ENCODE results near the gene TTC28. TPM values are rescaled to one million over a fixed set of nuclear protein-coding genes. Genes with fewer than 3 reads are reported as not detected.
A peak's percentile ranks its signal among the peaks of the same experiment; 100 is the strongest.

TTC28 gene
- total RNA-seq, 1 donor from 2014 or later: 7.9 TPM

- H3K9me3 Mint-ChIP-seq: no peaks in the 10 kb centered on the region
- ChIA-PET CTCF (interaction anchor here (0.7 to 4.6 kb wide), 4 partner anchors 9 to 575 kb away, joined by 3 to 30 read pairs (median 4); no protein-coding TSS in a partner anchor), POLR2A (no interaction called here)
- H3K27ac Mint-ChIP-seq: no peak overlapping the region
- no peak overlapping the region for H3K4me3 Mint-ChIP-seq
- TF ChIP-seq, protein P1, sequence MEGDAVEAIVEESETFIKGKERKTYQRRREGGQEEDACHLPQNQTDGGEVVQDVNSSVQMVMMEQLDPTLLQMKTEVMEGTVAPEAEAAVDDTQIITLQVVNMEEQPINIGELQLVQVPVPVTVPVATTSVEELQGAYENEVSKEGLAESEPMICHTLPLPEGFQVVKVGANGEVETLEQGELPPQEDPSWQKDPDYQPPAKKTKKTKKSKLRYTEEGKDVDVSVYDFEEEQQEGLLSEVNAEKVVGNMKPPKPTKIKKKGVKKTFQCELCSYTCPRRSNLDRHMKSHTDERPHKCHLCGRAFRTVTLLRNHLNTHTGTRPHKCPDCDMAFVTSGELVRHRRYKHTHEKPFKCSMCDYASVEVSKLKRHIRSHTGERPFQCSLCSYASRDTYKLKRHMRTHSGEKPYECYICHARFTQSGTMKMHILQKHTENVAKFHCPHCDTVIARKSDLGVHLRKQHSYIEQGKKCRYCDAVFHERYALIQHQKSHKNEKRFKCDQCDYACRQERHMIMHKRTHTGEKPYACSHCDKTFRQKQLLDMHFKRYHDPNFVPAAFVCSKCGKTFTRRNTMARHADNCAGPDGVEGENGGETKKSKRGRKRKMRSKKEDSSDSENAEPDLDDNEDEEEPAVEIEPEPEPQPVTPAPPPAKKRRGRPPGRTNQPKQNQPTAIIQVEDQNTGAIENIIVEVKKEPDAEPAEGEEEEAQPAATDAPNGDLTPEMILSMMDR (IDR thresholded peaks at IDR 0.05): no peak
- ATAC-seq (ENCODE audit: low read depth): no peak
- H3K36me3 Mint-ChIP-seq (ENCODE audit: low read depth): no peaks in the 10 kb centered on the region
- intact Hi-C loops (cut with micrococcal nuclease): no loop called here
- DNase-seq: no peak
- peaks cover 2% of the 10 kb centered on the region for H3K4me1 Mint-ChIP-seq
- no peaks in the 10 kb centered on the region for H3K27me3 Mint-ChIP-seq
These were observed 661.1 kb downstream of the TTC28 start for GRCh38 chr22:28018461-28018927.

- intact Hi-C loops (cut with micrococcal nuclease): no loop called here
- Mint-ChIP-seq H3K27ac (no peak overlapping the region), H3K9me3 (no peaks in the 10 kb centered on the region), H3K4me3 (no peak overlapping the region), H3K36me3 (ENCODE audit: low read depth) (no peaks in the 10 kb centered on the region), H3K4me1 (peaks cover 2% of the 10 kb centered on the region), H3K27me3 (no peaks in the 10 kb centered on the region)
- CTCF ChIA-PET: interaction anchor here (1.2 to 4.6 kb wide), 2 partner anchors 140 to 576 kb away, joined by 4 to 30 read pairs; no protein-coding TSS in a partner anchor
- ATAC-seq (ENCODE audit: low read depth): no peak
- TF ChIP-seq, protein P1 (IDR thresholded peaks at IDR 0.05): no peak
- no peak for DNase-seq
- POLR2A ChIA-PET: no interaction called here
These were observed 661.8 kb downstream of the TTC28 start for GRCh38 chr22:28017859-28018258.

GRCh38 chr22:28017558-28017820 lies 662.2 kb downstream of the TTC28 start:
- ATAC-seq (ENCODE audit: low read depth) (no peak), DNase-seq (no peak)
- Mint-ChIP-seq H3K27ac (no peak overlapping the region), H3K9me3 (no peaks in the 10 kb centered on the region), H3K36me3 (ENCODE audit: low read depth) (no peaks in the 10 kb centered on the region), H3K4me3 (no peak overlapping the region), H3K4me1 (peaks cover 2% of the 10 kb centered on the region), H3K27me3 (no peaks in the 10 kb centered on the region)
- intact Hi-C loops (cut with micrococcal nuclease): no loop called here
- CTCF ChIA-PET: interaction anchor here (4.6 kb wide), 1 partner anchor 576 kb away, joined by 30 read pairs; no protein-coding TSS in a partner anchor
- TF ChIP-seq, protein P1 (IDR thresholded peaks at IDR 0.05): no peak
- POLR2A ChIA-PET: no interaction called here

- H3K4me1 Mint-ChIP-seq: peaks cover 2% of the 10 kb centered on the region
- no peak overlapping the region for H3K27ac Mint-ChIP-seq
- no peak overlapping the region for H3K4me3 Mint-ChIP-seq
- ATAC-seq (ENCODE audit: low read depth): no peak
- H3K36me3 Mint-ChIP-seq (ENCODE audit: low read depth): no peaks in the 10 kb centered on the region
- DNase-seq: peak; percentile 7
- CTCF ChIA-PET: interaction anchor here (4.6 kb wide), 1 partner anchor 577 kb away, joined by 30 read pairs; no protein-coding TSS in a partner anchor
- TF ChIP-seq, protein P1 (IDR thresholded peaks at IDR 0.05): no peak
- POLR2A ChIA-PET: no interaction called here
- no peaks in the 10 kb centered on the region for H3K9me3 Mint-ChIP-seq
- intact Hi-C loops (cut with micrococcal nuclease): no loop called here
- no peaks in the 10 kb centered on the region for H3K27me3 Mint-ChIP-seq
These were observed 662.7 kb downstream of the TTC28 start for GRCh38 chr22:28016781-28017557.

- intact Hi-C loops (cut with micrococcal nuclease): no loop called here
- DNase-seq (no peak), ATAC-seq (ENCODE audit: low read depth) (no peak)
- H3K4me3 Mint-ChIP-seq: no peak overlapping the region
- H3K27me3 Mint-ChIP-seq: no peaks in the 10 kb centered on the region
- peaks cover 2% of the 10 kb centered on the region for H3K4me1 Mint-ChIP-seq
- H3K27ac Mint-ChIP-seq: no peak overlapping the region
- POLR2A ChIA-PET: no interaction called here
- CTCF ChIA-PET: interaction anchor here (7.7 kb wide), 1 partner anchor 132 kb away, joined by 117 read pairs; no protein-coding TSS in a partner anchor
- H3K36me3 Mint-ChIP-seq (ENCODE audit: low read depth): no peaks in the 10 kb centered on the region
- H3K9me3 Mint-ChIP-seq: no peaks in the 10 kb centered on the region
- TF ChIP-seq, protein P1 (IDR thresholded peaks at IDR 0.05): no peak
These were observed 663.7 kb downstream of the TTC28 start for GRCh38 chr22:28015676-28016601.
